HEK293T (cell line): ENCODE data around the gene ARMS2.

Experiments used
- ARNT ChIP-seq: fragments of 450-650 bp; IDR thresholded peaks from 2 replicates; pipeline ENCODE4 v1.6.1; 2017; ENCODE audit warnings: mild to moderate bottlenecking
- BHLHE40 ChIP-seq: fragments of 450-650 bp; IDR thresholded peaks from 2 replicates; pipeline ENCODE4 v1.6.1; 2016; ENCODE audit warnings: mild to moderate bottlenecking, moderate library complexity, borderline replicate concordance
- ELF4 ChIP-seq: fragments of 450-650 bp; IDR thresholded peaks from 2 replicates; pipeline ENCODE4 v1.6.1; 2017; ENCODE audit warnings: antibody characterized with exemption
- FOXK2 ChIP-seq: fragments of 450-650 bp; IDR thresholded peaks from 2 replicates; pipeline ENCODE4 v1.6.1; 2016; ENCODE audit warnings: mild to moderate bottlenecking
- FOXM1 ChIP-seq: fragments of 450-650 bp; IDR thresholded peaks from 2 replicates; pipeline ENCODE4 v1.6.1; 2017; ENCODE audit warnings: mild to moderate bottlenecking, borderline replicate concordance
- HDGF ChIP-seq: fragments of 450-650 bp; IDR thresholded peaks from 2 replicates; pipeline ENCODE4 v1.6.1; 2017; ENCODE audit warnings: antibody characterized with exemption, borderline replicate concordance
- LEF1 ChIP-seq: fragments of 450-650 bp; IDR thresholded peaks from 2 replicates; pipeline ENCODE4 v1.6.1; 2017; ENCODE audit warnings: mild to moderate bottlenecking, borderline replicate concordance
- PKNOX1 ChIP-seq: fragments of 450-650 bp; IDR thresholded peaks from 2 replicates; pipeline ENCODE4 v1.6.1; 2016
- SP1 ChIP-seq: fragments of 450-650 bp; IDR thresholded peaks from 2 replicates; pipeline ENCODE4 v1.6.1; 2017
- SUZ12 ChIP-seq: fragments of 450-650 bp; IDR thresholded peaks from 2 replicates; pipeline ENCODE4 v1.6.1; 2016; ENCODE audit warnings: mild to moderate bottlenecking
- TARDBP ChIP-seq: fragments of 450-650 bp; IDR thresholded peaks from 2 replicates; pipeline ENCODE4 v1.6.1; 2016
- ZNF384 ChIP-seq: fragments of 450-650 bp; IDR thresholded peaks from 2 replicates; pipeline ENCODE4 v1.6.1; 2016

- TF ChIP-seq ZNF384 (no peak), TARDBP (no peak), FOXK2 (no peak), BHLHE40 (no peak), HDGF (no peak), FOXM1 (no peak), ELF4 (no peak), SP1 (no peak), LEF1 (no peak), PKNOX1 (no peak), SUZ12 (no peak), ARNT (no peak)
Measured at GRCh38 chr10:122499012-122499411, 44.6 kb downstream of the ARMS2 start.
